OCI-LY1 (cell line): ENCODE data around the gene ZNF667.

Experiments used
- EZH2 ChIP-seq: fragments of 200-600 bp; sonication (generic), shearing (Covaris generic); IDR thresholded peaks from 2 replicates; pipeline ENCODE4 v1.8.0; 2017; ENCODE audit warnings: borderline replicate concordance, mixed run types, mild to moderate bottlenecking, antibody characterized with exemption, low read length, moderate library complexity, mixed read lengths
- TF ChIP-seq, protein P1 (sequence below): fragments of 200-600 bp; sonication (generic), shearing (Covaris generic); IDR thresholded peaks from 2 replicates; pipeline ENCODE4 v1.5.1; 2017; ENCODE audit warnings: mild to moderate bottlenecking, antibody characterized with exemption, low read length, moderate library complexity, mixed read lengths

DNA sequence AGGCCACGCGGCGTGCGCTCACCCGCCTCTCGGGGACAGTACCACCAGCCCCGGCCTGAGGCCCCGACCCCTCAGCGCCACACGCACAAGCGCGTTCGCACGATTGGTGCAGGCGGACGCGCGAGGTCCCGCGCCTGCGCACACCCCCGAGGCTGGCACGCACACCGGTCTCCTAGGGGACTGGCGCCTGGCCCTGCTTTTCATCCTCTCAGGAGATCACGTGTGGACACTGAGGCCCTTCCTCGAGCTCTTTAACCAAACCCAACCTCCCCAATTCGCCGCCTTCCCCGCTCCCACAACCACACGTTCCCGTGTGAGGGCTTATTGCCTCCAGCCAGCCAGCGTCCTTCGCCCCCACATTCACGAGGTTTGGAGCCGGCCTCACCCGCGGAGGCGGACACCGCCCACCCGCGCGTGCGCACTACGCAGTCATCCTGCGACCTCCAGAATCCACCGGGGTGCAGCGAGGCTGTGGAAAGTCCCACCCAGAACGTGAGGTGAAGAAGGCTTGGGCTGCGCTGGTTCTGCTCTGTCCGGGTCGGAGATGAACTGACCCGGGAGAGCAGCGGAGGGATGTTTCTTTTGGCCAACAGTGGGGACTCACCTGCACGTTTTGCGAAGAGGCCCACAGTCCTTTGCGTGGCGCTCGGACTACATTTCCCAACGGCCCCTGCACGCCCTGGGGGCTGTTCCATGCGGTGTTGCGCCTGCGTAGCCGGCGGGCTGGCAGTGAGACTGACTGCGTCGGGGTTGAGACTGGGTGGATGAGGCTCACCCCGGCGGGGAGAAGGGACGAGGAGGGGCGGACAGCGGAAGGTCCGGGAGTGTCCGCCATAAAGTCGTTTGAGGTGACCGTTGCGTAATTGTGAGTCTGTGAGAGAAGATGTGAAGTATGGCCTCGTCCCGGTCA is 539 bp upstream of the ZNF667 start:
- TF ChIP-seq, protein P1, sequence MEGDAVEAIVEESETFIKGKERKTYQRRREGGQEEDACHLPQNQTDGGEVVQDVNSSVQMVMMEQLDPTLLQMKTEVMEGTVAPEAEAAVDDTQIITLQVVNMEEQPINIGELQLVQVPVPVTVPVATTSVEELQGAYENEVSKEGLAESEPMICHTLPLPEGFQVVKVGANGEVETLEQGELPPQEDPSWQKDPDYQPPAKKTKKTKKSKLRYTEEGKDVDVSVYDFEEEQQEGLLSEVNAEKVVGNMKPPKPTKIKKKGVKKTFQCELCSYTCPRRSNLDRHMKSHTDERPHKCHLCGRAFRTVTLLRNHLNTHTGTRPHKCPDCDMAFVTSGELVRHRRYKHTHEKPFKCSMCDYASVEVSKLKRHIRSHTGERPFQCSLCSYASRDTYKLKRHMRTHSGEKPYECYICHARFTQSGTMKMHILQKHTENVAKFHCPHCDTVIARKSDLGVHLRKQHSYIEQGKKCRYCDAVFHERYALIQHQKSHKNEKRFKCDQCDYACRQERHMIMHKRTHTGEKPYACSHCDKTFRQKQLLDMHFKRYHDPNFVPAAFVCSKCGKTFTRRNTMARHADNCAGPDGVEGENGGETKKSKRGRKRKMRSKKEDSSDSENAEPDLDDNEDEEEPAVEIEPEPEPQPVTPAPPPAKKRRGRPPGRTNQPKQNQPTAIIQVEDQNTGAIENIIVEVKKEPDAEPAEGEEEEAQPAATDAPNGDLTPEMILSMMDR: no peak
- no peak for TF ChIP-seq EZH2
